Hepatocyte (in vitro differentiated cells): ENCODE results near the gene ZMYND10. TPM values are rescaled to one million over a fixed set of nuclear protein-coding genes. Genes with fewer than 3 reads are reported as not detected.

Experiments
- DNase-seq: peaks from one replicate; pipeline ENCODE4 v3.0.0-alpha.2; 2016; ENCODE audit warnings: low spot score
- H2AFZ ChIP-seq: fragments of 200-600 bp; sonication (generic); 2 replicates; pipeline ENCODE4 v1.6.0; 2016; ENCODE audit warnings: antibody characterized with exemption, mild to moderate bottlenecking
- H3K27ac ChIP-seq: fragments of 200-600 bp; sonication (generic); 2 replicates; pipeline ENCODE4 v1.5.1; 2016; ENCODE audit warnings: mild to moderate bottlenecking
- H3K27me3 ChIP-seq: fragments of 200-600 bp; sonication (generic); 2 replicates; pipeline ENCODE4 v1.6.1; 2016
- H3K36me3 ChIP-seq: fragments of 200-600 bp; sonication (generic); replicated peaks from 2 replicates; pipeline ENCODE4 v1.5.1; 2016; ENCODE audit warnings: low read depth; ENCODE audit not compliant: insufficient read depth
- H3K4me1 ChIP-seq: fragments of 200-600 bp; sonication (generic); 2 replicates; pipeline ENCODE4 v1.5.1; 2016; ENCODE audit warnings: mild to moderate bottlenecking, moderate library complexity; ENCODE audit not compliant: insufficient read depth
- H3K4me2 ChIP-seq: fragments of 200-600 bp; sonication (generic); 2 replicates; pipeline ENCODE4 v1.6.0; 2016
- H3K4me3 ChIP-seq: fragments of 200-600 bp; sonication (generic); 2 replicates; pipeline ENCODE4 v1.5.1; 2016; ENCODE audit warnings: mild to moderate bottlenecking
- H3K79me2 ChIP-seq: fragments of 200-600 bp; sonication (generic); 2 replicates; pipeline ENCODE4 v1.6.0; 2017; ENCODE audit warnings: mild to moderate bottlenecking
- H3K9me2 ChIP-seq: fragments of 200-600 bp; sonication (generic); replicated peaks from 2 replicates; pipeline ENCODE4 v1.6.0; 2017; ENCODE audit warnings: mild to moderate bottlenecking; ENCODE audit not compliant: insufficient read depth
- H3K9me3 ChIP-seq: fragments of 200-600 bp; sonication (generic); 2 replicates; pipeline ENCODE4 v1.5.1; 2016; ENCODE audit warnings: low read depth, mild to moderate bottlenecking
- H4K20me1 ChIP-seq: fragments of 200-600 bp; sonication (generic); 2 replicates; pipeline ENCODE4 v1.6.0; 2016; ENCODE audit warnings: mild to moderate bottlenecking; ENCODE audit not compliant: insufficient read depth, poor library complexity, severe bottlenecking
- EZH2 ChIP-seq: fragments of 200-600 bp; sonication (generic); IDR thresholded peaks from 2 replicates; pipeline ENCODE4 v1.6.1; 2016; ENCODE audit warnings: antibody characterized with exemption, mild to moderate bottlenecking, borderline replicate concordance
- EZH2phosphoT487 ChIP-seq: fragments of 200-600 bp; sonication (generic); IDR thresholded peaks from one replicate; pipeline ENCODE4 v1.6.1; 2018; ENCODE audit warnings: antibody characterized with exemption, mild to moderate bottlenecking, low read depth, moderate library complexity; ENCODE audit not compliant: unreplicated experiment, severe bottlenecking
- WGBS: methylation state at CpG from one replicate; pipeline ENCODE4 v1.1.6; 2016; ENCODE audit warnings: low lambda C conversion rate; ENCODE audit errors: missing lambda C conversion rate; 5-methylcytosine and 5-hydroxymethylcytosine counted together
- polyA plus RNA-seq: library from polyadenylated mRNA; unstranded; fragments of >200 nt; fragmentation: Nextera tagmentation; extraction: Ambion mirVana; gene quantifications from 2 replicates; pipeline ENCODE4 v1.2.1, GENCODE V29; 2016
- total RNA-seq: library from RNA; depleted of rRNA; stranded (reverse); fragments of >200 nt; gene quantifications from 2 replicates; pipeline ENCODE4 v1.2.3, GENCODE V29; 2014
- TF ChIP-seq, protein P1 (sequence below): fragments of 200-600 bp; sonication (generic); IDR thresholded peaks from 2 replicates; pipeline ENCODE4 v1.5.1; 2016; ENCODE audit warnings: antibody characterized with exemption, mild to moderate bottlenecking; ENCODE audit not compliant: poor library complexity

ZMYND10 gene
- total and polyA plus RNA-seq, 2 experiments from 2014 or later = 0.20 to 0.77 TPM

- H3K4me1 ChIP-seq = peaks cover 25% of the 10 kb centered on the region
- H3K27me3 ChIP-seq = no peaks in the 10 kb centered on the region
- H2AFZ ChIP-seq = no peak overlapping the region
Observed at GRCh38 chr3:50347187-50347813, 1.8 kb upstream of the ZMYND10 start.

DNA sequence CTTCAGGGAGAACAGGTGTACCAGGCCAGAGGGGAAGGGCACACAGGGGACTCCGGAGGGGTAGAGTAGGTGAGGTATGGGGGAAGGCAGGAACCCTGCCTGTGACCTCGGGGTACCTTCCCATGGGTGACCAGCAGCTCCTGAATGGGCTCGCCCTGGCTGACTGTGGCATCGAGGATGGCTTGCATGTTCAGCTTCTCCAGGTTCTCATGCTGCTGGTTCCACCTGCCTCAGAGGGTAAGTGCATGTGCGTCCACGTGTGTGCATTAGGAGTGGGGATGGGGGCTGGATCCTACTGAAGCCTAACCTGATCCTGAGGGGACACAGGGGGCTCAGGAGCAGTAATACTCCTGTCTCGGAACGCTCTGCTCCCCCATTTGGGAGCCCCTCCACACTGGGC, 524 bp downstream of the ZMYND10 start:
- TF ChIP-seq EZH2 (no peak), EZH2phosphoT487 (no peak)
- TF ChIP-seq, protein P1, sequence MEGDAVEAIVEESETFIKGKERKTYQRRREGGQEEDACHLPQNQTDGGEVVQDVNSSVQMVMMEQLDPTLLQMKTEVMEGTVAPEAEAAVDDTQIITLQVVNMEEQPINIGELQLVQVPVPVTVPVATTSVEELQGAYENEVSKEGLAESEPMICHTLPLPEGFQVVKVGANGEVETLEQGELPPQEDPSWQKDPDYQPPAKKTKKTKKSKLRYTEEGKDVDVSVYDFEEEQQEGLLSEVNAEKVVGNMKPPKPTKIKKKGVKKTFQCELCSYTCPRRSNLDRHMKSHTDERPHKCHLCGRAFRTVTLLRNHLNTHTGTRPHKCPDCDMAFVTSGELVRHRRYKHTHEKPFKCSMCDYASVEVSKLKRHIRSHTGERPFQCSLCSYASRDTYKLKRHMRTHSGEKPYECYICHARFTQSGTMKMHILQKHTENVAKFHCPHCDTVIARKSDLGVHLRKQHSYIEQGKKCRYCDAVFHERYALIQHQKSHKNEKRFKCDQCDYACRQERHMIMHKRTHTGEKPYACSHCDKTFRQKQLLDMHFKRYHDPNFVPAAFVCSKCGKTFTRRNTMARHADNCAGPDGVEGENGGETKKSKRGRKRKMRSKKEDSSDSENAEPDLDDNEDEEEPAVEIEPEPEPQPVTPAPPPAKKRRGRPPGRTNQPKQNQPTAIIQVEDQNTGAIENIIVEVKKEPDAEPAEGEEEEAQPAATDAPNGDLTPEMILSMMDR = no peak
- no peak for DNase-seq
- no peak overlapping the region for H3K4me3 ChIP-seq
- H2AFZ ChIP-seq = no peak overlapping the region
- H3K27me3 ChIP-seq = peaks cover 20% of the 10 kb centered on the region
- H3K27ac ChIP-seq = no peak overlapping the region
- H3K9me2 ChIP-seq = no peaks in the 10 kb centered on the region
- H3K9me3 ChIP-seq = no peaks in the 10 kb centered on the region
- H3K4me1 ChIP-seq = peaks cover 25% of the 10 kb centered on the region
- peaks cover 8% of the 10 kb centered on the region for H3K79me2 ChIP-seq
- WGBS = 57% methylated on average over 6 of the region's 8 CpGs
- no peaks in the 10 kb centered on the region for H3K36me3 ChIP-seq
- H4K20me1 ChIP-seq = no peaks in the 10 kb centered on the region
- H3K4me2 ChIP-seq = peak overlapping the region; percentile 98

More at GRCh38 chr3:50347187-50347813, 1.8 kb upstream of the ZMYND10 start:
- TF ChIP-seq EZH2 = no peak
- TF ChIP-seq, protein P1 = peak; percentile 64
- no peaks in the 10 kb centered on the region for H3K9me3 ChIP-seq
- no peak overlapping the region for H3K4me3 ChIP-seq
- peak overlapping the region; percentile 20 for H3K27ac ChIP-seq
- H3K9me2 ChIP-seq = no peaks in the 10 kb centered on the region
- no peak overlapping the region for H3K4me2 ChIP-seq
- no peaks in the 10 kb centered on the region for H4K20me1 ChIP-seq
- 29% methylated on average over 14 of the region's 14 CpGs for WGBS
- peaks cover 20% of the 10 kb centered on the region for H3K79me2 ChIP-seq
- DNase-seq = peak; percentile 85
- H3K36me3 ChIP-seq = no peaks in the 10 kb centered on the region

- H2AFZ ChIP-seq = no peak overlapping the region
- H3K4me3 ChIP-seq = no peak overlapping the region
- peaks cover 25% of the 10 kb centered on the region for H3K27me3 ChIP-seq
- H3K9me3 ChIP-seq = no peaks in the 10 kb centered on the region
- DNase-seq = no peak
- no peaks in the 10 kb centered on the region for H3K79me2 ChIP-seq
- WGBS = 72% methylated on average over 13 of the region's 13 CpGs
- H3K9me2 ChIP-seq = no peaks in the 10 kb centered on the region
- peaks cover 22% of the 10 kb centered on the region for H3K4me1 ChIP-seq
- TF ChIP-seq EZH2phosphoT487 (no peak), EZH2 (no peak)
- TF ChIP-seq, protein P1 = no peak
- H3K36me3 ChIP-seq = no peaks in the 10 kb centered on the region
- no peaks in the 10 kb centered on the region for H4K20me1 ChIP-seq
- H3K4me2 ChIP-seq = no peak overlapping the region
- H3K27ac ChIP-seq = no peak overlapping the region
Observed at GRCh38 chr3:50342813-50343633, 2.5 kb downstream of the ZMYND10 start.
